ENCODE data around the gene LRCH3. TPM values are rescaled to one million over a fixed set of nuclear protein-coding genes. Genes with fewer than 3 reads are reported as not detected.

Gene LRCH3
- total and polyA plus RNA-seq, 2 experiments from 2014 or later: 20.9 to 24.1 TPM

- Histone ChIP-seq H3K4me1 (ENCODE audit: insufficient read depth) (peaks cover 45% of the 10 kb centered on the region), H3F3A (ENCODE audit: insufficient read depth) (peaks cover 59% of the 10 kb centered on the region), H3K27ac (peak overlapping the region; percentile 39), H3K9me3 (ENCODE audit: low read depth) (no peaks in the 10 kb centered on the region), H3K4me3 (peak overlapping the region; percentile 44), H3K9me2 (ENCODE audit: insufficient read depth) (no peaks in the 10 kb centered on the region), H3K9ac (peak overlapping the region; percentile 10; the same call in 1 of the 2 replicates), H3K79me2 (ENCODE audit: insufficient read depth) (peaks cover 67% of the 10 kb centered on the region), H4K20me1 (ENCODE audit: insufficient read depth) (peaks cover 8% of the 10 kb centered on the region; the same call in 1 of the 2 replicates), H3K36me3 (ENCODE audit: low read depth) (no peaks in the 10 kb centered on the region), H3K4me2 (ENCODE audit: unreplicated experiment) (peak overlapping the region; percentile 70), H3K27me3 (replicated peaks; ENCODE audit: insufficient read depth) (no peaks in the 10 kb centered on the region), H2AFZ (no peak overlapping the region)
- in situ Hi-C loops (cut with MboI): no loop called here
- peak; percentile 68 for DNase-seq
- 1 to 3% methylated on average over 2 of the region's 2 CpGs for WGBS, 2 experiments (ENCODE audit: low coverage in 1 of 2, low lambda C conversion rate in 2 of 2, missing lambda C conversion rate in 2 of 2)
- TF ChIP-seq EZH2phosphoT487 (IDR thresholded peaks at IDR 0.05; ENCODE audit: insufficient read depth, low read depth) (no peak), EZH2 (IDR thresholded peaks at IDR 0.05; ENCODE audit: insufficient read depth, poor library complexity, severe bottlenecking) (no peak)
Measured at GRCh38 chr3:197793247-197793646, 2.2 kb downstream of the LRCH3 start.

GRCh38 chr3:197794115-197794514 lies 3.1 kb downstream of the LRCH3 start:
- Histone ChIP-seq H3F3A (ENCODE audit: insufficient read depth) (peaks cover 53% of the 10 kb centered on the region), H2AFZ (no peak overlapping the region), H3K79me2 (ENCODE audit: insufficient read depth) (peaks cover 76% of the 10 kb centered on the region), H3K9ac (no peak overlapping the region), H3K9me2 (ENCODE audit: insufficient read depth) (no peaks in the 10 kb centered on the region), H3K27ac (peak overlapping the region; percentile 77; the same call in 1 of the 2 replicates), H3K4me2 (ENCODE audit: unreplicated experiment) (peak overlapping the region; percentile 70), H3K4me3 (no peak overlapping the region), H3K27me3 (replicated peaks; ENCODE audit: insufficient read depth) (no peaks in the 10 kb centered on the region), H4K20me1 (ENCODE audit: insufficient read depth) (peaks cover 8% of the 10 kb centered on the region; the same call in 1 of the 2 replicates), H3K4me1 (ENCODE audit: insufficient read depth) (peaks cover 50% of the 10 kb centered on the region), H3K36me3 (ENCODE audit: low read depth) (no peaks in the 10 kb centered on the region), H3K9me3 (ENCODE audit: low read depth) (no peaks in the 10 kb centered on the region)
- TF ChIP-seq EZH2 (IDR thresholded peaks at IDR 0.05; ENCODE audit: insufficient read depth, poor library complexity, severe bottlenecking): no peak
- no peak for TF ChIP-seq EZH2phosphoT487 (IDR thresholded peaks at IDR 0.05; ENCODE audit: insufficient read depth, low read depth)
- DNase-seq: no peak
- 97 to 100% methylated on average over 1 of the region's 1 CpG for WGBS, 2 experiments (ENCODE audit: low coverage in 1 of 2, low lambda C conversion rate in 2 of 2, missing lambda C conversion rate in 2 of 2)
- in situ Hi-C loops (cut with MboI): no loop called here

GRCh38 chr3:197795200-197795599 lies 4.1 kb downstream of the LRCH3 start:
- Histone ChIP-seq H3K79me2 (ENCODE audit: insufficient read depth) (peaks cover 87% of the 10 kb centered on the region), H2AFZ (no peak overlapping the region), H3K4me3 (0 out of 2 replicates have a peak overlapping the region, but pooled peaks have one; percentile 3), H3K27me3 (replicated peaks; ENCODE audit: insufficient read depth) (no peaks in the 10 kb centered on the region), H3K4me1 (ENCODE audit: insufficient read depth) (peaks cover 59% of the 10 kb centered on the region), H3K9me2 (ENCODE audit: insufficient read depth) (no peaks in the 10 kb centered on the region), H4K20me1 (ENCODE audit: insufficient read depth) (peaks cover 8% of the 10 kb centered on the region; the same call in 1 of the 2 replicates), H3K4me2 (ENCODE audit: unreplicated experiment) (peak overlapping the region; percentile 27), H3K9me3 (ENCODE audit: low read depth) (no peaks in the 10 kb centered on the region), H3K36me3 (ENCODE audit: low read depth) (no peaks in the 10 kb centered on the region), H3K27ac (peak overlapping the region; percentile 77), H3K9ac (peak overlapping the region; percentile 27; the same call in 1 of the 2 replicates), H3F3A (ENCODE audit: insufficient read depth) (peaks cover 42% of the 10 kb centered on the region)
- WGBS, 2 experiments (ENCODE audit: low coverage in 1 of 2, low lambda C conversion rate in 2 of 2, missing lambda C conversion rate in 2 of 2): 16 to 22% methylated on average over 1 of the region's 1 CpG
- in situ Hi-C loops (cut with MboI): no loop called here
- TF ChIP-seq EZH2 (IDR thresholded peaks at IDR 0.05; ENCODE audit: insufficient read depth, poor library complexity, severe bottlenecking): no peak
- no peak for TF ChIP-seq EZH2phosphoT487 (IDR thresholded peaks at IDR 0.05; ENCODE audit: insufficient read depth, low read depth)
- DNase-seq: peak; percentile 93

GRCh38 chr3:197796087-197796486 lies 5.0 kb downstream of the LRCH3 start:
- Histone ChIP-seq H3K4me2 (ENCODE audit: unreplicated experiment) (no peak overlapping the region), H3K9me2 (ENCODE audit: insufficient read depth) (no peaks in the 10 kb centered on the region), H2AFZ (no peak overlapping the region), H3F3A (ENCODE audit: insufficient read depth) (peaks cover 42% of the 10 kb centered on the region), H3K79me2 (ENCODE audit: insufficient read depth) (peaks cover 96% of the 10 kb centered on the region), H3K27ac (peak overlapping the region; percentile 77), H3K27me3 (replicated peaks; ENCODE audit: insufficient read depth) (no peaks in the 10 kb centered on the region), H3K4me1 (ENCODE audit: insufficient read depth) (peaks cover 59% of the 10 kb centered on the region), H3K9me3 (ENCODE audit: low read depth) (no peaks in the 10 kb centered on the region), H3K36me3 (ENCODE audit: low read depth) (no peaks in the 10 kb centered on the region), H3K9ac (no peak overlapping the region), H4K20me1 (ENCODE audit: insufficient read depth) (peaks cover 8% of the 10 kb centered on the region; the same call in 1 of the 2 replicates), H3K4me3 (no peak overlapping the region)
- in situ Hi-C loops (cut with MboI): no loop called here
- DNase-seq: no peak
- 61 to 62% methylated on average over 4 of the region's 4 CpGs for WGBS, 2 experiments (ENCODE audit: low coverage in 1 of 2, low lambda C conversion rate in 2 of 2, missing lambda C conversion rate in 2 of 2)
- no peak for TF ChIP-seq EZH2 (IDR thresholded peaks at IDR 0.05; ENCODE audit: insufficient read depth, poor library complexity, severe bottlenecking)
- no peak for TF ChIP-seq EZH2phosphoT487 (IDR thresholded peaks at IDR 0.05; ENCODE audit: insufficient read depth, low read depth)
